GM18907 (cell line): ENCODE data around the gene UPK3BL2.
"Not testable (repeated sequence)": the region's sequence is repeated elsewhere in the genome, so short reads cannot be mapped to it uniquely, and the experiment has no call there.

Source experiments
- ATAC-seq: cut with Tn5 transposase; IDR thresholded peaks from one replicate; pipeline ENCODE4 v1.9.1; 2021; ENCODE audit warnings: mild to moderate bottlenecking, moderate library complexity; ENCODE audit not compliant: unreplicated experiment

UPK3BL2 gene

DNA sequence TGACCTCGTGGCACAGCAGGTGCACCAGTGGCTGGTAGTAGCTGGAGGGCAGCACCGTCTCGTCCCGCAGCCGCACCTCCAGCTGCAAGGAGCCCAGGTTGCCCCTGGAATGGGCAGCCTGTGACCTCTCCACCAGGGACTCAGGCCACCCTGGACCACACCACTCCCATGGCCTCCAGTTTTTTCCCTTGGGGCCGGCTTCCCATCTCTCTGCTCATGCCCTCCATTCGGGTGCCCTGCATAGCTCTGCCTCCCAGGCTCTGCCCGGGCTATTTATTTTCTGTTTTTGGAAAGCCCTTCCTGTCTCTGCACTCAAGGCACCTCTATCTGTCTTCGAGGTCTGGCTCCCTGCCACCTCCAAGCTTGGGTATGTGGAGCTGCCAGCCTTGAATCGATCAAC, 46.6 kb downstream of the UPK3BL2 start:
- ATAC-seq: not testable (repeated sequence)

DNA sequence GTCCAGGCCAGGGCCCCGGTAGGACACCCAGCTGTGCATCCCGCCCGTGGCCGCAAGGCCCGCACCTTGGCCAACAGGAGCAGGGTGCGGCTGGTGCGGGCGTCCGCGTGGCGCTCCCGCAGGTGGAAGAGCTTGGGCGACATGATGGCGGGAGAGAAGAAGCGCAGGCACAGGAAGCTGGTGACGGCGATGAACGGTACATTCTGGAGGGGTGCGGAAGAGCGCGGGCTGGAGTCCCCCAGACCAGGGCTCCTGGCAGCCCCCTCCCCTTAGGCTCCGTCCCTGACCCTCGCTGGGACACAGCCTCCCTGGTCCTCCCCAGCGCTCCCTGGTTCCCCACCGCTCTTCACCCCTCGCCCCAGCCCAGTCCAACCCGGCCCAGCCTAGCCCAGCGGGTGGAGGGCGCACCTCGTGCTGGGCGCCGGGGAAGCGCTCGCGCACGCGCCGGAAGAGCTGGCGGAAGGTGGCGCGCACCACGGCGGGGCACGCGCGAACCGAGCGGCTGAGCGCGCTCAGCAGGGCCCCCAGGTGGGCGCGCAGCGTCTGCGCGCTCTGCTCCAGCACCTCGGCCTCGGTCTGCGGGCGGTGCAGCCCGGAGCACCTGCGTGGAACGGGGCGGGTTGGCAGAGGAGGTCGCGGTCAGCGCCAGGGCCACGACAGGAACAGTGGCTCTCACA, 48.9 kb downstream of the UPK3BL2 start:
- ATAC-seq: peak; percentile 60

DNA sequence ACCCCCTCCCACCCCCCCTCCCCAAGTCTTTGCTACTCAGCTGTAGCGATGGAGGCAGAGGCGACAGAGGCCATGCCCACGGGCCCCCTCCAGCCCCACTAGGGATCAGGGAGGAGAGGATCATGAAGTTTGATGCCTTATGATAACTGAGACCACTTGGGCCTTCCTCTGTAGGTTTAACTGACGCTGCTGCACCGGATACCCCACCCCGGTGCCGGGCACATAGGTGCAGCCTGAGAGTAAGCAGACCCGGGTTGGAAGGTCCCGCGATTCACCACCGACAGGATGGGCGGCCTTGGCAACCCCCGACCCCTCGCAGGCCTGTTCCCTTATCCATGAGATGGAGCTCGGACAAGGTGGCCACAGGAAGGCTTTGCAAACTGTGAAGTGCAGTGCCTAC, 49.5 kb downstream of the UPK3BL2 start:
- peak; percentile 10 for ATAC-seq

DNA sequence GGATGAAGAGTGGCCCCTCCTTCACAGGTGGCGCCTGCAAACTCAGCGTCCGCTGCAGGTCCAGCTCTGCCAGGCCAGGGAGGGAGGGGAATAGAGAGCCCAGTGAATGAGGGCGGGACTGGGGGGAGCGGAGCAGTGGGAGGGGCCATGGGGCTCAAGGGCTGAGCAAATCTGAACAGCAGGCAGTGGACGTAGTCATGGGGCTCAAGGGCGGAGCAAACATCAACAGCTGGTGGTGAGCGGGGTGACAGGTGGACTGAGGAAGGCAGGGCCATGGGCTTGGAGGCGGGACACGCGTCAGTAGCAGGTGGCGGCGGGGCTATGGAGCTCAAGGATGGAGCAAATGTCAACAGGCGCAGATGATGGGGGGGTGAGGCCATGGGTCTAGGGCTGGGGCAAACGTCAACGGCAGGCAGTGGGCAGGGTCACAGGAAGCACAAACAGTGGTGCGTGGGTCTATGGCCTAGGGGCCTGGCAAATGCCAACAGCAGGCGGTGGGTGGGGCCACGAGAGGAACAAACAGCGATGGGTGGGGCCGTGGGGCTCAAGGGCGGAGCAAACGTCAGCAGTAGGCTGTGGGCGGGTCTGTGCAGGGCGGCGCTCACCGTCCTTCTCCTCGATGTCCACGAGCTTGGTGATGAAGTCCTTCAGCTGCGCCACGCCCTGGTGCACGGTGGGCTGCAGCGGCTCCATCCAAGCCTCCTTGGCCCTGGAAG, 50.1 kb downstream of the UPK3BL2 start:
- peak; percentile 44 for ATAC-seq

DNA sequence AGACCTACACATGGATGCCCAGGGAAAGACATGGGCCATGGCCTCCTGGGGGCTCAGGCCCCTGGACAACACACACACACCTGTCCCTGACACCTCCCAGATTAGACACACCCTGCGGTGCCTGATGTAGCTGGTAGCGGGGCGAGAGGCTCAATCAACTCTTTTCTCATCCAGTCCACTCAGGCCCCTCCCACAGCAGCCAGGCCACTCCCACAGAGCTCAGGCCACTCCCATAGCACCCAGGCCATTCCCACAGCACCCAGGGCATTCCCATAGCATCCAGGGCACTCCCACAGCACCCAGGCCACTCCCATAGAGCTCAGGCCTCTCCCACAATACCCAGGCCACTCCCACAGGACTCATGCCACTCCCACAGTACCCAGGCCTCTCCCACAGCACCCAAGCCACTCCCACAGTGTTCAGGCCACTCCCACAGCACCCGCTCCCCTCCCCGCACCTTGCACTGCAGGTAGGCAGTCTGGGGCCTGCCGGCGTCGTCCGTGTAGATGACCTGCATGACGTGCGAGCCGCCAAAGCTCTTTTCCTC, 52.9 kb downstream of the UPK3BL2 start:
- ATAC-seq: peak; percentile 27
